T-cell (primary cell): ENCODE measurements around the gene RBM8A. TPM values are rescaled to one million over a fixed set of nuclear protein-coding genes. Genes with fewer than 3 reads are reported as not detected.
A peak's percentile ranks its signal among the peaks of the same experiment; 100 is the strongest.

Experiments
- ATAC-seq, 4 experiments: fragments of 200-7000 bp in 3 of 4; fragments of 150-1000 bp in 1 of 4; cut with Tn5 transposase; replicated peaks in 1 of 4; 1 replicate in 3 of 4; 2 replicates in 1 of 4; pipeline ENCODE4 v1.10.0; 2021; ENCODE audit warnings: moderate library complexity in 3 of 4, mild to moderate bottlenecking in 2 of 4, moderate number of reproducible peaks in 1 of 4
- CTCF ChIA-PET, 2 donors: fragments of 300-600 bp; sonication (Branson Sonifier 250); formaldehyde crosslinking; loops; one replicate each; lab custom pipeline; 2022; ENCODE audit warnings: antibody characterized with exemption in 2 of 2; lab: Charles Lee
- POLR2A ChIA-PET, 2 donors: fragments of 300-600 bp; sonication (Branson Sonifier 250); formaldehyde crosslinking; loops; one replicate each; lab custom pipeline; 2022; ENCODE audit warnings: antibody characterized with exemption in 2 of 2; lab: Charles Lee
- DNase-seq, 35 experiments: peaks; one replicate each; pipeline versions ENCODE4 v3.0.0 to v3.0.0-alpha.2; 2013 to 2023
- H3K27ac ChIP-seq: one replicate; pipeline ENCODE4 v1.5.1; 2013; ENCODE audit warnings: low read length
- H3K27me3 ChIP-seq, 2 experiments: replicated peaks in 1 of 2; 1 replicate in 1 of 2; 2 replicates in 1 of 2; pipeline versions ENCODE4 v1.6.1 to v1.7.0; 2013; ENCODE audit warnings: low read length in 1 of 2, mixed read lengths in 1 of 2; ENCODE audit not compliant: control insufficient read depth in 2 of 2, insufficient read depth in 2 of 2; ENCODE audit errors: extremely low read depth in 1 of 2
- H3K36me3 ChIP-seq, 2 donors: 1 replicate in 1 of 2; 2 replicates in 1 of 2; pipeline versions ENCODE4 v1.6.1 to v1.7.0; 2013; ENCODE audit warnings: low read length in 1 of 2; ENCODE audit not compliant: control insufficient read depth in 2 of 2, insufficient read depth in 1 of 2; ENCODE audit errors: extremely low read depth in 1 of 2
- H3K4me1 ChIP-seq, 2 experiments: 1 replicate in 1 of 2; 2 replicates in 1 of 2; pipeline versions ENCODE4 v1.6.1 to v1.7.0; 2013; ENCODE audit warnings: low read length in 2 of 2, mixed read lengths in 1 of 2; ENCODE audit not compliant: insufficient read depth in 2 of 2, control insufficient read depth in 1 of 2; ENCODE audit errors: extremely low read depth in 1 of 2
- H3K4me3 ChIP-seq, 2 donors: 1 replicate in 1 of 2; 2 replicates in 1 of 2; pipeline versions ENCODE4 v1.5.1 to v1.7.0; 2013; ENCODE audit warnings: mild to moderate bottlenecking in 2 of 2, low read length in 1 of 2, moderate library complexity in 1 of 2; ENCODE audit not compliant: control insufficient read depth in 1 of 2; ENCODE audit errors: extremely low read depth in 1 of 2
- H3K9me3 ChIP-seq: 2 replicates; pipeline ENCODE4 v1.7.0; 2013
- H3K27ac Mint-ChIP-seq, 2 donors: one replicate each; pipeline ENCODE4 v1.8.0; 2020 to 2021; ENCODE audit warnings: mild to moderate bottlenecking in 2 of 2, mixed read lengths in 2 of 2
- H3K27me3 Mint-ChIP-seq, 2 donors: one replicate each; pipeline ENCODE4 v1.8.0; 2021 to 2022; ENCODE audit warnings: mixed read lengths in 2 of 2
- H3K36me3 Mint-ChIP-seq: one replicate; pipeline ENCODE4 v1.8.0; 2021; ENCODE audit warnings: mixed read lengths
- H3K4me1 Mint-ChIP-seq, 3 donors: one replicate each; pipeline ENCODE4 v1.8.0; 2020 to 2022; ENCODE audit warnings: mixed read lengths in 3 of 3, mild to moderate bottlenecking in 1 of 3
- H3K4me3 Mint-ChIP-seq, 3 donors: one replicate each; pipeline ENCODE4 v1.8.0; 2020 to 2022; ENCODE audit warnings: mild to moderate bottlenecking in 3 of 3, mixed read lengths in 3 of 3, moderate library complexity in 3 of 3
- H3K9me3 Mint-ChIP-seq, 3 donors: one replicate each; pipeline ENCODE4 v1.8.0; 2020 to 2022; ENCODE audit warnings: mixed read lengths in 3 of 3
- WGBS: methylation state at CpG from one replicate; pipeline ENCODE4 v1.1.5; 2013; ENCODE audit warnings: missing lambda C conversion rate; ENCODE audit not compliant: insufficient coverage; 5-methylcytosine and 5-hydroxymethylcytosine counted together
- total RNA-seq, 35 experiments: library from RNA in 6 of 35; stranded (reverse) in 6 of 35; fragments of 120-200 nt in 1 of 35; gene quantifications; one replicate each; pipeline versions ENCODE4 v1.2.1 to v1.2.4 and lab custom pipeline; 2013 to 2026

The RBM8A gene
- total RNA-seq, 5 donors from 2014 or later (not counting 1 experiment from before 2014, with no cell fraction given), result 124 to 153 (median 130) TPM

DNA sequence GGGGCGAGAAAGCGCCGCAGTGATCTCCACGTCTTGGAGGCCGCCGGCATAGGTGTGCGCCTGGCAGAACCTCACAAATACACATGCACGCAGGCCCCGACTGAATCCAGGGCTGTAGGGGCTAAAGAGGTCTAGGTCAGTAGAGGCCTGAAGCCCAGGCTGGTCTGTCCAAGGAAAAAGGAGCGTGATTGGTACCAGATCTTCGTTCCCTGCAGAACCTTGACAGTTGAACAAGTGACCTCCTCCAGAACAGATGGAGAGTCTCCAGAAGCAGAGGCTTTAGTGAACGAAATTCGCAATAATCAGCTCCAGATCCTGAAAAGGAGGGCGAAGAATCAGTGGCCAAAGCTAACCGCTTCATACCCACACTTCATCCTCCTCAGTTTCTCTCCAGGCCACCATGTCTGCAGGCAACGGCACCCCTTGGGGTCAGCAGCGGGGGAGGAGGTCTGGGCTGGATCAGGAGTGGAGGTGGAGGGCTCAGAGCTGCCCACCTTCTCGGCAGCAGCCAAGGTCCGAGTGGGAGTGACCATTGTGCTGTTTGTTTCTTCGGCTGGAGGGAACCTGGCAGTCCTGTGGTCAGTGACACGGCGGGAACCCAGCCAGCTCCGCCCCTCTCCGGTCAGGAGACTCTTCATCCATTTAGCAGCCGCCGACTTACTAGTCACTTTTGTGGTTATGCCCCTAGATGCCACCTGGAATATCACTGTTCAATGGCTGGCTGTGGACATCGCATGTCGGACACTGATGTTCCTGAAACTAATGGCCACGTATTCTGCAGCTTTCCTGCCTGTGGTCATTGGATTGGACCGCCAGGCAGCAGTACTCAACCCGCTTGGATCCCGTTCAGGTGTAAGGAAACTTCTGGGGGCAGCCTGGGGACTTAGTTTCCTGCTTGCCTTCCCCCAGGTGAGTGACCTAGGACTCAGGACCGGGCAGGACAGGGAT is 8.0 kb downstream of the RBM8A start:
- Histone ChIP-seq H3K27me3 (no peaks in the 10 kb centered on the region), H3K27ac (peak overlapping the region; percentile 67), H3K9me3 (no peaks in the 10 kb centered on the region), H3K4me1 (peaks cover 17 to 29% of the 10 kb centered on the region in 2 experiments), H3K36me3 (peaks cover 0 to 24% of the 10 kb centered on the region in 2 donors), H3K4me3 (peak overlapping the region; percentile 93 to 98)
- Mint-ChIP-seq H3K36me3 (peaks cover 31% of the 10 kb centered on the region), H3K9me3 (no peaks in the 10 kb centered on the region), H3K27me3 (no peaks in the 10 kb centered on the region), H3K4me3 (peak overlapping the region; percentile 82 to 94 (median 91)), H3K4me1 (peaks cover 40 to 53% (median 47%) of the 10 kb centered on the region in 3 donors), H3K27ac (peak overlapping the region; percentile 95 to 98)
- peak in 3 of 4 experiments; percentile 8 to 25 (median 15) for ATAC-seq
- ChIA-PET CTCF (interaction anchor here (0.5 to 1.7 kb wide), 5 partner anchors 8 to 59 kb away, joined by 3 to 7 read pairs (median 3); partner anchors contain the start of gene RBM8A (in 1 of the 2)), POLR2A (interaction anchor here (0.5 to 1.7 kb wide), 9 partner anchors 8 to 102 kb away, joined by 3 to 12 read pairs (median 5); partner anchors contain the start of genes PIAS3 (in 2 of the 2), RBM8A (in 2 of the 2), HJV (in 1 of the 2) and LIX1L (in 1 of the 2))
- WGBS, result 9% methylated on average over 25 of the region's 33 CpGs
- DNase-seq, result peak in 4 of 35 experiments; percentile 2 to 24 (median 6)

DNA sequence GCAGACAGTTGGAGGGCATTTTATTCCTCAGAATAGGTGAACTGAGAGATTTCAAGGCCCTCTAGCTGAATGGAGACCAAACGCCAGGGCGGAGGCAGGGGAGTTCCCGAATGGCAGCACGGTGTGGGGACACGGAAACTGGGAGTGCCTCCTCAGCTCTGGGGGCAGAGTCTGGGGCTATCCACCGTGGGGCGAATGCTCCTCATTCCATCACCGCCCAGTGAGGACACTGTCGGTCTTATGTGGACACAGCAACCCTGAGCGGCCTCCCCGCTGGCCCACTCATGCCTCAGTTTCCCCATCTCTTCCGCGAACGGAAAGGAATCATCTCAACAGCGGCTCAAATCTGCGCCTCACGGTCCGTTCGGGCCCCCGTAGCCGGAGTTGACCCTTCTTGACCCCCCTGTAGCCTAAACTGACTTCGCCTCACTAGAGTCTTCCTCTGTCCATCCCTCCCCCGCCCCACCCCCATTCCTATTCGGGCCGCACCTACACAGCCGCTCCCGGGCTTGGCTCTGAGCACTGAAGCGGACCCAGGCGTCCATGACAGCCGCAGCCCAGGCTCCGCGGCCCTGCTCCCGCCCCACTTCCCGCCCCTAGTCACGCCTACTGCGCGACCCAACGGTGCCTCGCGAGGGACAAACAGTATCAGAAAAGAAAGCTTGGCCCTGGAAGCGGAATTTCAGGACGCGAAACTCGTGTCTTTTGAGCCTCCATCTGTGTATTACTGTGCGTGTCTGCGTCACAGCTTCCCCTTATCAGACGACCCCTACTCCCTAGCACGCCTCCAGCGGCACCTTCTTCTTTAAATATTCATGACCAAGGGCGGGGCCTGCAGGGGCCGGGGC is 8.9 kb downstream of the RBM8A start, which contains the start of gene PEX11B:
PEX11B (minus strand) TSS at position 574 of the 848 bp plus-strand sequence; CDS start at position 545, 29 bp downstream.
- H3K27ac ChIP-seq, result peak within 1 kb of the TSS; percentile 67
- H3K27me3 Mint-ChIP-seq, result no peaks in the 10 kb centered on the region
- CTCF ChIA-PET, result interaction anchor here (0.5 to 1.7 kb wide), 8 partner anchors 8 to 58 kb away, joined by 3 to 7 read pairs (median 3); partner anchors contain the start of genes ITGA10 (in 1 of the 2), LIX1L (in 1 of the 2) and RBM8A (in 1 of the 2)
- no peaks in the 10 kb centered on the region for H3K9me3 ChIP-seq
- peaks cover 37% of the 10 kb centered on the region for H3K36me3 Mint-ChIP-seq
- POLR2A ChIA-PET, result interaction anchor here (0.5 to 1.7 kb wide), 10 partner anchors 9 to 103 kb away, joined by 3 to 12 read pairs (median 4); partner anchors contain the start of genes PIAS3 (in 2 of the 2), RBM8A (in 2 of the 2), HJV (in 1 of the 2) and LIX1L (in 1 of the 2)
- ATAC-seq (peak; percentile 89 to 95 (median 94)), DNase-seq (peak; percentile 86 to 96 (median 92))
- peak within 1 kb of the TSS; percentile 95 to 98 for H3K27ac Mint-ChIP-seq
- no peaks in the 10 kb centered on the region for H3K9me3 Mint-ChIP-seq
- H3K36me3 ChIP-seq, result peaks cover 7 to 20% of the 10 kb centered on the region in 2 donors
- no peaks in the 10 kb centered on the region for H3K27me3 ChIP-seq
- peak within 1 kb of the TSS; percentile 93 to 98 for H3K4me3 ChIP-seq
- H3K4me1 ChIP-seq, result peaks cover 17 to 29% of the 10 kb centered on the region in 2 experiments
- 1% methylated on average over 49 of the region's 51 CpGs for WGBS
- peak within 1 kb of the TSS; percentile 82 to 94 (median 91) for H3K4me3 Mint-ChIP-seq
- H3K4me1 Mint-ChIP-seq, result peaks cover 49 to 57% (median 52%) of the 10 kb centered on the region in 3 donors

DNA sequence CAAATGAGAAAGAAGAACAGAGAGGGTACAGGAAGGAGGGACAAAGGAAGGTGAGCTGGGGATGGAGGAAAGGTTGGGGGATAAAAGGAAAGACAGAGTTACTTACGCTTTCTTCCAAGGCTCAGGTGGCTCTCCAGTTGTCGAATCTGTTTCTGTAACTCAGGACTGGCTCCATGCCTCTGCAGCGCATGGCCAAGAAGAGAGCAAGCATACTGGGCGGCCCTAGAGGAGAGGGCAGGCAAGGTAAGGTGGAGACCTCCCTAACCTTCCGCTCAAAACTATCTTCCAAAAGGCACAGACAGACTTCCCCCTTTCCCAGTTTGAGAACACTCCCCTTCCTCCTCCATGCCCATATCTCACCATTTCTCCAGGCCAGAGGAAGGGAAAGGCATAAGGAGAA is 9.7 kb downstream of the RBM8A start:
- ChIA-PET CTCF (interaction anchor here in 1 of 2 donors (1.0 to 1.7 kb wide), 2 partner anchors 10 to 54 kb away, joined by 3 to 4 read pairs; no protein-coding TSS in a partner anchor), POLR2A (no interaction called here)
- H3K4me1 Mint-ChIP-seq, result peaks cover 49 to 55% (median 50%) of the 10 kb centered on the region in 3 donors
- 95% methylated on average over 3 of the region's 5 CpGs for WGBS
- Histone ChIP-seq H3K36me3 (peaks cover 7 to 18% of the 10 kb centered on the region in 2 donors), H3K4me1 (peaks cover 14 to 29% of the 10 kb centered on the region in 2 experiments), H3K27ac (peak overlapping the region; percentile 67), H3K9me3 (no peaks in the 10 kb centered on the region), H3K4me3 (peak overlapping the region; percentile 93 to 98), H3K27me3 (no peaks in the 10 kb centered on the region)
- peaks cover 39% of the 10 kb centered on the region for H3K36me3 Mint-ChIP-seq
- H3K4me3 Mint-ChIP-seq, result peak overlapping the region; percentile 82 to 94 (median 91)
- H3K9me3 Mint-ChIP-seq, result no peaks in the 10 kb centered on the region
- H3K27ac Mint-ChIP-seq, result peak overlapping the region; percentile 95 to 98
- no peaks in the 10 kb centered on the region for H3K27me3 Mint-ChIP-seq
- no peak for DNase-seq
- no peak for ATAC-seq

DNA sequence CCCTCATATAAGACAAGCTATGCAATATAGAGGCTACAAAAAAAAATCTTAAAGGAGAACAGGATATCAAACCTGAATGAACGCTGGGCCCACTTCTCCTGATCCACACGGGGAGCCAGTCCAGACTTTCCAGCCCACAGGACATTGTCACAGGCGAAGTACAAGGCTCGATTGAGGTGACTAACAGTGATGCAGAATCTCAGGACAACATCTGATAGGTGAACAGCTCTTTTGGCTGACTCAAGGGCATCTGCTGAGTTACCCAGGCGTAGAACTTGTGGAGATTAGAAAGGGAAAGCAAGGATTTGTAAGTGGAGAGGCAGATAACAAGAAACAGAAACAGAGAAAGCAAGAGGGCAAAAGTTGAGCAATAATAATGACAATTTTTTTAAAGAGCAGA is 10.5 kb downstream of the RBM8A start:
- peaks cover 50 to 55% (median 55%) of the 10 kb centered on the region in 3 donors for H3K4me1 Mint-ChIP-seq

DNA sequence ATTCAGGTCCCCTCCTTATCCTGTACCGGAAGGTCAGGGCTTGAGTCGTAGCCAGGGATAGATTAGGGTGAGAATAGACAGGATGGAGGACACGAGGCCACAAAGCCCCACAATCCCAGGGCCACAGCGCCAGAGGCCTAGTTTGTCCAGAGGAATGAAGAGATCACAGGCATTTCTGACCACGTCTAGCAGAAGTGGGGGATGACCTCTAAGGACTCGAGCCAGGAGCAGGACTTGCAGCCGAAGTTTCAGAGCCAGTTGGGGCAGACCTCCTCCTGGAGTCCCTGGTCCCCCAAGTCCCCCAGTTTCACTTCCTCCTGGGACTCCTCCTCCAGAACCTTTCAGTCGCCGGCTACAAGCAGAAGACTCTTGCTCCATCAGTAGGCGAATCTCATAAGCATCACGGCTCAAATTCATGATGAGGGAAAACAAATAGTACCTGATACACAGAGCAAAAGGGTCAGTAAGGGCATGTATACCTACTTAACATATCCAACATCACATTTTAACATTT is 15.1 kb downstream of the RBM8A start:
- Histone ChIP-seq H3K4me1 (peaks cover 0 to 9% of the 10 kb centered on the region in 2 experiments), H3K36me3 (peaks cover 7 to 35% of the 10 kb centered on the region in 2 donors), H3K27ac (no peak overlapping the region), H3K4me3 (no peak overlapping the region), H3K27me3 (no peaks in the 10 kb centered on the region), H3K9me3 (no peaks in the 10 kb centered on the region)
- no peaks in the 10 kb centered on the region for H3K9me3 Mint-ChIP-seq
- CTCF ChIA-PET, result interaction anchor here in 1 of 2 donors (0.7 kb wide), 1 partner anchor 28 kb away, joined by 4 read pairs; no protein-coding TSS in a partner anchor
- DNase-seq, result no peak
- H3K4me1 Mint-ChIP-seq, result peaks cover 25 to 35% (median 28%) of the 10 kb centered on the region in 3 donors
- no peak overlapping the region for H3K4me3 Mint-ChIP-seq
- no peaks in the 10 kb centered on the region for H3K27me3 Mint-ChIP-seq
- H3K36me3 Mint-ChIP-seq, result peaks cover 48% of the 10 kb centered on the region
- POLR2A ChIA-PET, result no interaction called here
- H3K27ac Mint-ChIP-seq, result peak overlapping the region in 1 of 2 donors; percentile 11
- ATAC-seq, result no peak
- WGBS, result 90% methylated on average over 6 of the region's 11 CpGs

More for the DNA sequence above, 10.5 kb downstream of the RBM8A start:
- H3K4me1 ChIP-seq, result peaks cover 14 to 29% of the 10 kb centered on the region in 2 experiments
- peaks cover 7 to 23% of the 10 kb centered on the region in 2 donors for H3K36me3 ChIP-seq
- POLR2A ChIA-PET, result interaction anchor here in 1 of 2 donors (0.6 to 0.7 kb wide), 2 partner anchors 9 to 89 kb away, joined by 3 to 8 read pairs; no protein-coding TSS in a partner anchor
- H3K9me3 Mint-ChIP-seq, result no peaks in the 10 kb centered on the region
- no peaks in the 10 kb centered on the region for H3K9me3 ChIP-seq
- H3K4me3 ChIP-seq, result no peak overlapping the region
- peaks cover 43% of the 10 kb centered on the region for H3K36me3 Mint-ChIP-seq
- H3K27ac ChIP-seq, result no peak overlapping the region
- no peaks in the 10 kb centered on the region for H3K27me3 Mint-ChIP-seq
- no peak for ATAC-seq
- 96% methylated on average over 5 of the region's 5 CpGs for WGBS
- peak overlapping the region; percentile 71 to 73 for H3K27ac Mint-ChIP-seq
- peak overlapping the region; percentile 82 to 94 (median 91) for H3K4me3 Mint-ChIP-seq
- no peak for DNase-seq
- CTCF ChIA-PET, result interaction anchor here in 1 of 2 donors (0.8 to 1.7 kb wide), 3 partner anchors 9 to 72 kb away, joined by 3 to 4 read pairs (median 4); partner anchors contain the start of genes LIX1L and NUDT17
- no peaks in the 10 kb centered on the region for H3K27me3 ChIP-seq
